SK-N-SH (cell line): ENCODE results near the gene TFCP2L1. TPM values are rescaled to one million over a fixed set of nuclear protein-coding genes. Genes with fewer than 3 reads are reported as not detected.

Source experiments
- CTCF ChIA-PET: fragments of 300-600, 350-600 bp; formaldehyde crosslinking; extraction: SDS; loops from one replicate; lab custom pipeline; 2021; lab: Yijun Ruan, JAX
- POLR2A ChIA-PET: fragments of 350-600 bp; sonication (Branson Sonifier 250); formaldehyde crosslinking; extraction: SDS; loops from one replicate; lab custom pipeline; 2020; ENCODE audit warnings: antibody characterized with exemption, inconsistent platforms; lab: Yijun Ruan, JAX
- DNase-seq: peaks from one replicate; pipeline ENCODE4 v3.0.0; 2012
- H2AFZ ChIP-seq: fragments of 200-600 bp; sonication (generic); 2 replicates; pipeline ENCODE4 v1.8.1; 2016; ENCODE audit warnings: antibody characterized with exemption, mild to moderate bottlenecking, low read depth
- H3F3A ChIP-seq: fragments of 200-600 bp; sonication (generic); replicated peaks from 2 replicates; pipeline ENCODE3; 2016; ENCODE audit warnings: antibody characterized with exemption, mild to moderate bottlenecking; ENCODE audit not compliant: insufficient read depth
- H3K27ac ChIP-seq, 2 experiments: fragments of 200-500 bp in 1 of 2; fragments of 200-600 bp in 1 of 2; sonication (Bioruptor generic) in 1 of 2; sonication (generic), shearing (Covaris generic) in 1 of 2; 2 replicates each; pipeline versions ENCODE4 v1.5.1 to v1.6.1; 2014 to 2016; ENCODE audit warnings: low read depth in 2 of 2, inconsistent platforms in 1 of 2, low read length in 1 of 2, mild to moderate bottlenecking in 1 of 2, mixed read lengths in 1 of 2
- H3K27me3 ChIP-seq: fragments of 200-600 bp; sonication (generic), shearing (Covaris generic); 2 replicates; pipeline ENCODE4 v1.6.1; 2016; ENCODE audit warnings: mixed run types; ENCODE audit not compliant: insufficient read depth
- H3K36me3 ChIP-seq, 2 experiments: fragments of 200-500 bp in 1 of 2; fragments of 200-600 bp in 1 of 2; sonication (Bioruptor generic) in 1 of 2; sonication (generic) in 1 of 2; replicated peaks in 1 of 2; 2 replicates each; pipeline versions ENCODE3 to v1.5.1; 2014 to 2016; ENCODE audit warnings: low read length in 1 of 2, mild to moderate bottlenecking in 1 of 2; ENCODE audit not compliant: insufficient read depth in 2 of 2, control insufficient read depth in 1 of 2
- H3K4me1 ChIP-seq, 2 experiments: fragments of 200-500 bp in 1 of 2; fragments of 200-600 bp in 1 of 2; sonication (Bioruptor generic) in 1 of 2; sonication (generic), shearing (Covaris generic) in 1 of 2; 2 replicates each; pipeline versions ENCODE4 v1.5.1 to v1.6.1; 2014 to 2016; ENCODE audit warnings: low read depth in 1 of 2, low read length in 1 of 2, mixed run types in 1 of 2; ENCODE audit not compliant: insufficient read depth in 2 of 2, control insufficient read depth in 1 of 2
- H3K4me2 ChIP-seq: fragments of 200-600 bp; sonication (generic), shearing (Covaris generic); 2 replicates; pipeline ENCODE4 v1.6.1; 2017; ENCODE audit warnings: mixed run types
- H3K4me3 ChIP-seq, 2 experiments: fragments of 200-500 bp in 1 of 2; fragments of 200-600 bp in 1 of 2; sonication (Bioruptor generic) in 1 of 2; sonication (generic), shearing (Covaris generic) in 1 of 2; 2 replicates each; pipeline versions ENCODE4 v1.5.1 to v1.8.1; 2014 to 2016; ENCODE audit warnings: low read depth in 2 of 2, inconsistent platforms in 1 of 2, low read length in 1 of 2, mild to moderate bottlenecking in 1 of 2, mixed read lengths in 1 of 2, moderate library complexity in 1 of 2
- H3K79me2 ChIP-seq: fragments of 200-600 bp; sonication (generic); 2 replicates; pipeline ENCODE4 v1.8.1; 2017; ENCODE audit warnings: mild to moderate bottlenecking; ENCODE audit not compliant: insufficient read depth
- H3K9ac ChIP-seq: fragments of 200-600 bp; sonication (generic); 2 replicates; pipeline ENCODE4 v1.6.1; 2017; ENCODE audit warnings: mixed run types
- H3K9me2 ChIP-seq: fragments of 200-600 bp; sonication (generic); 2 replicates; pipeline ENCODE4 v1.6.1; 2017; ENCODE audit warnings: mixed run types
- H3K9me3 ChIP-seq: fragments of 200-600 bp; sonication (generic); 2 replicates; pipeline ENCODE4 v1.6.1; 2017; ENCODE audit warnings: mixed run types, mild to moderate bottlenecking, moderate library complexity
- H4K20me1 ChIP-seq: fragments of 200-600 bp; sonication (generic); 2 replicates; pipeline ENCODE4 v1.6.1; 2017; ENCODE audit warnings: mild to moderate bottlenecking, mixed run types; ENCODE audit not compliant: insufficient read depth
- CTCF ChIP-seq: fragments of 200-600 bp; sonication (generic); IDR thresholded peaks from 2 replicates; pipeline ENCODE4 v1.6.1; 2017; ENCODE audit warnings: antibody characterized with exemption, mild to moderate bottlenecking, moderate library complexity
- EP300 ChIP-seq, 2 experiments: IDR thresholded peaks; 2 replicates each; pipeline versions ENCODE4 v1.4.0 to v1.6.1; 2012; ENCODE audit warnings: borderline replicate concordance in 1 of 2, low read depth in 1 of 2, low read length in 1 of 2
- FOXM1 ChIP-seq: IDR thresholded peaks from 2 replicates; pipeline ENCODE4 v1.4.0; 2012; ENCODE audit warnings: low read depth, mild to moderate bottlenecking
- JUND ChIP-seq: IDR thresholded peaks from 2 replicates; pipeline ENCODE4 v1.4.0; 2012
- NFIC ChIP-seq: IDR thresholded peaks from 2 replicates; pipeline ENCODE4 v1.4.0; 2012; ENCODE audit warnings: borderline replicate concordance
- NRF1 ChIP-seq: IDR thresholded peaks from 2 replicates; pipeline ENCODE4 v1.6.1; 2012; ENCODE audit warnings: low read depth, mild to moderate bottlenecking, low read length
- PBX3 ChIP-seq: IDR thresholded peaks from 2 replicates; pipeline ENCODE4; 2012
- POLR2AphosphoS5 ChIP-seq: IDR thresholded peaks from 2 replicates; pipeline ENCODE4 v1.6.1; 2012; ENCODE audit warnings: low read depth, low read length
- RAD21 ChIP-seq: IDR thresholded peaks from 2 replicates; pipeline ENCODE4 v1.6.1; 2012; ENCODE audit warnings: mild to moderate bottlenecking, low read length
- RCOR1 ChIP-seq: fragments of 150-350 bp; IDR thresholded peaks from 2 replicates; pipeline ENCODE4 v1.6.1; 2017; ENCODE audit warnings: antibody characterized with exemption, low read length
- REST ChIP-seq: IDR thresholded peaks from 2 replicates; pipeline ENCODE4 v1.6.1; 2012; ENCODE audit warnings: mild to moderate bottlenecking, low read depth, low read length, moderate library complexity
- RFX5 ChIP-seq: IDR thresholded peaks from 2 replicates; pipeline ENCODE4 v1.6.1; 2012; ENCODE audit warnings: mild to moderate bottlenecking, improper control_type of control experiment, low read length
- SIN3A ChIP-seq: IDR thresholded peaks from 2 replicates; pipeline ENCODE4 v1.6.1; 2012; ENCODE audit warnings: low read depth, mild to moderate bottlenecking, low read length, moderate library complexity, borderline replicate concordance
- SMC3 ChIP-seq: IDR thresholded peaks from 2 replicates; pipeline ENCODE4 v1.6.1; 2012; ENCODE audit warnings: low read depth, low read length, improper control_type of control experiment
- TAF1 ChIP-seq: IDR thresholded peaks from 2 replicates; pipeline ENCODE4 v1.6.1; 2012; ENCODE audit warnings: low read depth, mild to moderate bottlenecking, low read length, moderate library complexity, borderline replicate concordance
- TCF12 ChIP-seq: IDR thresholded peaks from 2 replicates; pipeline ENCODE4 v1.4.0; 2012
- WGBS: methylation state at CpG from one replicate; pipeline ENCODE4 v1.1.6; 2017; ENCODE audit warnings: low lambda C conversion rate; 5-methylcytosine and 5-hydroxymethylcytosine counted together
- polyA plus RNA-seq, 3 experiments: library from polyadenylated mRNA; depleted of rRNA; stranded (reverse); fragments of >200 nt; gene quantifications; 2 replicates each; pipeline ENCODE4 v1.2.3, GENCODE V29; 2012
- TF ChIP-seq, protein P1 (sequence below): IDR thresholded peaks from 2 replicates; pipeline ENCODE4 v1.4.0; 2012; ENCODE audit warnings: low read depth, borderline replicate concordance

TFCP2L1 gene
- polyA plus RNA-seq, 1 of the 3 experiments (the other 2 are of a cell fraction): not detected

GRCh38 chr2:121173112-121173511 is 111.9 kb downstream of the TFCP2L1 start (continued):
- TF ChIP-seq NRF1 (no peak), RCOR1 (no peak), NFIC (no peak), RFX5 (no peak), JUND (no peak), REST (no peak)
- TF ChIP-seq, all 33 proteins: peak for 0

DNA sequence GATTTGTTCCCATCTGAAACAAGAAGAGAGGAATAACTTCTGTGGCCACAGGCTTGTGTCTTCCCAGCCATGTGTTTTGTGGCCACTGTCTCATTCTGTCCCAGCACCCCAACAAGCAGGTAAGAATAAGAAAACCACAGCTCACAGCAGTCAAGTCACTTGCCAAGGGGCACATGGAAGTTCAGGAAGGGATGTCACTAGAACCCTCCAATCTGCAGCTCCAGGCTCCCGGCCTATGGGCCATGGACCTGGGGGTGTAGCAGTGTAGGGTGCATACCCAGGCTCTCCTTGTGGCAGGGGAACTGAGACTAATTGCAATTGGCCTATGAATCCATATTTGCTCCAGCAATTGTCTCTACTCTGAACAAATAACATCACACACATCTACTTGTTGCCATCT is 112.5 kb downstream of the TFCP2L1 start:
- Histone ChIP-seq H3K36me3 (no peaks in the 10 kb centered on the region), H3K79me2 (no peaks in the 10 kb centered on the region), H3K4me2 (no peak overlapping the region), H3K9ac (no peak overlapping the region), H2AFZ (no peak overlapping the region), H4K20me1 (no peaks in the 10 kb centered on the region), H3K4me3 (no peak overlapping the region), H3K27ac (no peak overlapping the region), H3F3A (no peaks in the 10 kb centered on the region), H3K27me3 (no peaks in the 10 kb centered on the region), H3K9me3 (no peaks in the 10 kb centered on the region), H3K4me1 (peaks cover 0 to 15% of the 10 kb centered on the region in 2 experiments; a peak in 1 of 4 replicates), H3K9me2 (no peaks in the 10 kb centered on the region)
- POLR2A ChIA-PET: no interaction called here
- TF ChIP-seq SIN3A: no peak
- TF ChIP-seq PBX3: no peak
- TF ChIP-seq, protein P1, sequence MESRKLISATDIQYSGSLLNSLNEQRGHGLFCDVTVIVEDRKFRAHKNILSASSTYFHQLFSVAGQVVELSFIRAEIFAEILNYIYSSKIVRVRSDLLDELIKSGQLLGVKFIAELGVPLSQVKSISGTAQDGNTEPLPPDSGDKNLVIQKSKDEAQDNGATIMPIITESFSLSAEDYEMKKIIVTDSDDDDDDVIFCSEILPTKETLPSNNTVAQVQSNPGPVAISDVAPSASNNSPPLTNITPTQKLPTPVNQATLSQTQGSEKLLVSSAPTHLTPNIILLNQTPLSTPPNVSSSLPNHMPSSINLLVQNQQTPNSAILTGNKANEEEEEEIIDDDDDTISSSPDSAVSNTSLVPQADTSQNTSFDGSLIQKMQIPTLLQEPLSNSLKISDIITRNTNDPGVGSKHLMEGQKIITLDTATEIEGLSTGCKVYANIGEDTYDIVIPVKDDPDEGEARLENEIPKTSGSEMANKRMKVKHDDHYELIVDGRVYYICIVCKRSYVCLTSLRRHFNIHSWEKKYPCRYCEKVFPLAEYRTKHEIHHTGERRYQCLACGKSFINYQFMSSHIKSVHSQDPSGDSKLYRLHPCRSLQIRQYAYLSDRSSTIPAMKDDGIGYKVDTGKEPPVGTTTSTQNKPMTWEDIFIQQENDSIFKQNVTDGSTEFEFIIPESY: no peak
- TF ChIP-seq RAD21: no peak
- TF ChIP-seq FOXM1: no peak
- no peak for TF ChIP-seq CTCF
- no peak for TF ChIP-seq TCF12
- no peak for TF ChIP-seq SMC3
- TF ChIP-seq POLR2AphosphoS5: no peak
- TF ChIP-seq TAF1: no peak
- TF ChIP-seq EP300 (IDR thresholded peaks at IDR 0.05; ENCODE audit: borderline replicate concordance in 1 of 2, low read depth in 1 of 2, low read length in 1 of 2): no peak
- TF ChIP-seq RFX5: no peak
- TF ChIP-seq NRF1: no peak
- no peak for TF ChIP-seq JUND
- CTCF ChIA-PET: interaction anchor here (1.3 kb wide), 1 partner anchor 73 kb away, joined by 3 read pairs; no protein-coding TSS in a partner anchor
- DNase-seq: no peak
- 25% methylated on average over 1 of the region's 1 CpG for WGBS
